Loucy (cell line): Measurements from ENCODE around the gene LAPTM5.

Experiments
- H2AFZ ChIP-seq: fragments of 200-600 bp; sonication (generic); 2 replicates; pipeline ENCODE4 v1.6.0; 2016; ENCODE audit warnings: antibody characterized with exemption, mild to moderate bottlenecking, low read length, moderate library complexity
- H3F3A ChIP-seq: fragments of 200-600 bp; 2 replicates; pipeline ENCODE4 v1.6.0; 2016; ENCODE audit warnings: antibody characterized with exemption, low read depth, mild to moderate bottlenecking
- H3K27me3 ChIP-seq: fragments of 200-600 bp; sonication (generic); 2 replicates; pipeline ENCODE4 v1.6.1; 2014; ENCODE audit warnings: low read length, mild to moderate bottlenecking; ENCODE audit not compliant: insufficient read depth, poor library complexity, severe bottlenecking
- H3K36me3 ChIP-seq: fragments of 200-600 bp; sonication (generic); 2 replicates; pipeline ENCODE4 v1.6.1; 2016; ENCODE audit warnings: low read length; ENCODE audit not compliant: insufficient read depth
- H3K4me1 ChIP-seq: fragments of 200-600 bp; sonication (generic); 2 replicates; pipeline ENCODE4 v1.5.1; 2014; ENCODE audit warnings: low read length, mild to moderate bottlenecking; ENCODE audit not compliant: insufficient read depth, poor library complexity, severe bottlenecking
- H3K4me2 ChIP-seq: fragments of 200-600 bp; sonication (generic); 2 replicates; pipeline ENCODE4 v1.6.0; 2014; ENCODE audit warnings: antibody characterized with exemption, low read length, low read depth, mild to moderate bottlenecking; ENCODE audit not compliant: poor library complexity, severe bottlenecking
- H3K4me3 ChIP-seq: fragments of 200-600 bp; sonication (generic); 2 replicates; pipeline ENCODE4 v1.5.1; 2014; ENCODE audit warnings: low read length, mild to moderate bottlenecking, mixed read lengths; ENCODE audit not compliant: poor library complexity, severe bottlenecking
- H3K79me2 ChIP-seq: fragments of 200-600 bp; sonication (generic); 2 replicates; pipeline ENCODE4 v1.6.1; 2014; ENCODE audit warnings: low read length; ENCODE audit not compliant: insufficient read depth
- H3K9ac ChIP-seq: fragments of 200-600 bp; sonication (generic); 2 replicates; pipeline ENCODE4 v1.6.0; 2014; ENCODE audit warnings: mild to moderate bottlenecking, low read depth, low read length, moderate library complexity; ENCODE audit not compliant: poor library complexity, severe bottlenecking
- H3K9me2 ChIP-seq: fragments of 200-600 bp; sonication (generic); replicated peaks from 2 replicates; pipeline ENCODE4 v1.6.1; 2016; ENCODE audit warnings: low read depth, low read length, mixed read lengths
- H3K9me3 ChIP-seq: fragments of 200-600 bp; sonication (generic); 2 replicates; pipeline ENCODE4 v1.6.1; 2014; ENCODE audit warnings: mild to moderate bottlenecking, antibody characterized with exemption, low read length, low read depth; ENCODE audit not compliant: insufficient read depth
- H4K20me1 ChIP-seq: fragments of 200-600 bp; sonication (generic); 2 replicates; pipeline ENCODE4 v1.6.0; 2014; ENCODE audit warnings: antibody characterized with exemption, low read length, mild to moderate bottlenecking; ENCODE audit not compliant: insufficient read depth, poor library complexity, severe bottlenecking
- CTCF ChIP-seq: fragments of 200-600 bp; sonication (generic); conservative IDR thresholded peaks from 2 replicates; pipeline ENCODE4 v1.5.1; 2014; ENCODE audit warnings: mild to moderate bottlenecking, antibody characterized with exemption, low read length
- EZH2phosphoT487 ChIP-seq: fragments of 200-600 bp; IDR thresholded peaks from 2 replicates; pipeline ENCODE4 v1.6.1; 2018; ENCODE audit warnings: antibody characterized with exemption, mild to moderate bottlenecking, moderate library complexity, borderline replicate concordance

LAPTM5 gene

DNA sequence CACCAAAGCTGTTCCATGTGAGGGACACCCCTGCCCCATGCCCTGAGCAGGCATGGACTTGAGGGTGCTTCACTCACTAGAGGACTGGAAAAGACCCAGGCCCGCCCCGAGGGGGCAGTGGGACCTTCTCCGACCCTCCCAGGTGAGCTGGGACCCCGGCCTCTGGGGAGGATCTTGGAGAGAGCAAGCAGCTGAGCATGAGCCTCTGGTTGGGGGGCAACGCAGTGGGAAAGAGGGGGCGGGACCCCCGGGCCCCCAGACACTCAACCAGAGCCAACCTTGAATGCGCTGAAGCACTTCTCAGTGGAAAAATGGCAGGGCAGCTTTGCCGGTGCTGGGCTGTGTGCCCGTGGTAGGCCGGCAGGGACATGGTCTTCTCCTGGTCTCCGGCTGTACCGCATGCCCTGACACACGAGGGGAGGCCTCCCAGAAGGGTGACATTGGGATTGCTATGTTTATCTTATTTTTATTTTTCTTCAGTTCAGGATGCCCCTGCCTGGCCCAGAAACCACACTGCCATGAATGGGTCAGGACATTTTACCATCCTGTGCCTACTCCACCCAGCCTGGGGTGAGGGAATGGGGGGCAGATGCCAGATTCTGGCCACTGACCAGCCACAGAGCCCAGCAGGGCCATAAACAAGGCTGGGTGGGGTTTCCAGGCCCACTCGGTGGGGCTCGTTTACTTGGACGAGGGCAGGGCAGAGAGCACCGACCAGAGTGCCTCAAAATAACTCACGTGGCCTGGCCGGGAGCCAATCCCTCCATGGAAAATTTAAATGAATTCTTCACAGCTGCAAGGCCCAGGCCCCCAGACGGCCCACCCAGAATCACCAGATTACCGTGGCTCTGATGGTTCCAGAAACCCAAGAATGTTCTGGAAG, 17.2 kb upstream of the LAPTM5 start:
- Histone ChIP-seq H3K79me2 (no peaks in the 10 kb centered on the region), H3K9ac (no peak overlapping the region), H3K4me3 (no peak overlapping the region), H4K20me1 (no peaks in the 10 kb centered on the region), H3K9me2 (no peaks in the 10 kb centered on the region), H3K9me3 (no peaks in the 10 kb centered on the region), H2AFZ (no peak overlapping the region), H3K27me3 (no peaks in the 10 kb centered on the region), H3K36me3 (no peaks in the 10 kb centered on the region), H3K4me2 (no peak overlapping the region), H3K4me1 (peaks cover 9% of the 10 kb centered on the region), H3F3A (no peaks in the 10 kb centered on the region)
- TF ChIP-seq CTCF (no peak), EZH2phosphoT487 (no peak)

DNA sequence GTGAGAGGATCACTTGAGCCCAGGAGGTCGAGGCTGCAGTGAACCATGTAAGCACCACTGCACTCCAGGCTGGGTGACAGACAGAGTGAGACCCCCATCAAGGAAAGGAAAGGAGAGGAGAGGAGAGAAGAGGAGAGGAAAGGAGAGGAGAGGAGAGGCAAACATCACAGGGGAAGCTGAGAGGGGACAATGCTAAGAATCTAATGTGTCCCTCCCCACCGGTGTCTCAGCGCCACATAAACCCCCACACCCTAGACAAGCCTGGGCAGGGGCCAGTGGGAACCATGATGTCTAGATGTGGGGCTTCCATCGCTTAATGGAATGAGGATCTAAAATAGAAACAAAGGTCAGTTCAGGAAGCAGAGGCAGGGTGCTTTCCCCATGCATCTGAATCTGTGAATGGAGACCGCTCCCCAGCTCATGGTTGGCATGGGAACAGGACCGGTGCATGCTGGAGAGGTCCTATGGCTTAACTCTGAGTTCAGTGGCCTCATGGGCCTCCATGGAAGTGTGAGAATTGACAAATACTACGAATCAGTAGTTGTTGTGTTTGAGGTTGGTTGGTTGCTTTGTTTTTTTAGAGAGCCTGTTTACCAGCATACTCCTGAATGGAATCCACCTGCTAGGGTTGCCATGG, 16.3 kb upstream of the LAPTM5 start:
- H3K4me2 ChIP-seq, result no peak overlapping the region
- H3K79me2 ChIP-seq, result no peaks in the 10 kb centered on the region
- H4K20me1 ChIP-seq, result no peaks in the 10 kb centered on the region
- peaks cover 14% of the 10 kb centered on the region for H3K4me1 ChIP-seq
- H3F3A ChIP-seq, result no peaks in the 10 kb centered on the region
- H3K36me3 ChIP-seq, result no peaks in the 10 kb centered on the region
- no peaks in the 10 kb centered on the region for H3K9me3 ChIP-seq
- no peaks in the 10 kb centered on the region for H3K27me3 ChIP-seq
- H3K9ac ChIP-seq, result no peak overlapping the region
- H2AFZ ChIP-seq, result no peak overlapping the region
- no peak overlapping the region for H3K4me3 ChIP-seq
- no peaks in the 10 kb centered on the region for H3K9me2 ChIP-seq
- TF ChIP-seq CTCF (no peak), EZH2phosphoT487 (no peak)

GRCh38 chr1:30771005-30771404, 13.4 kb upstream of the LAPTM5 start:
- H3K9me2 ChIP-seq, result no peaks in the 10 kb centered on the region

More at GRCh38 chr1:30771005-30771404, 13.4 kb upstream of the LAPTM5 start:
- H3K9ac ChIP-seq, result no peak overlapping the region
- no peaks in the 10 kb centered on the region for H3K27me3 ChIP-seq
- no peaks in the 10 kb centered on the region for H3K36me3 ChIP-seq
- H3K4me1 ChIP-seq, result peaks cover 24% of the 10 kb centered on the region
- H3F3A ChIP-seq, result no peaks in the 10 kb centered on the region
- no peak overlapping the region for H3K4me2 ChIP-seq
- no peak overlapping the region for H3K4me3 ChIP-seq
- no peak overlapping the region for H2AFZ ChIP-seq
- H3K9me3 ChIP-seq, result no peaks in the 10 kb centered on the region
- H3K79me2 ChIP-seq, result no peaks in the 10 kb centered on the region
- TF ChIP-seq CTCF (no peak), EZH2phosphoT487 (no peak)
- H4K20me1 ChIP-seq, result no peaks in the 10 kb centered on the region
